HT1080 (cell line): ENCODE data around the gene RPS6KA2. TPM values are rescaled to one million over a fixed set of nuclear protein-coding genes. Genes with fewer than 3 reads are reported as not detected.

Experiments used
- DNase-seq: peaks from one replicate; pipeline ENCODE4 v3.0.0-alpha.2; 2015; ENCODE audit warnings: low read depth
- total RNA-seq: library from RNA; depleted of rRNA; stranded (reverse); fragments of >200 nt; shearing (Covaris generic); gene quantifications from 2 replicates; pipeline ENCODE4 v1.2.3, GENCODE V29; 2014

Gene RPS6KA2
- total RNA-seq, 1 experiment from 2014 or later, result 3.2 TPM

DNA sequence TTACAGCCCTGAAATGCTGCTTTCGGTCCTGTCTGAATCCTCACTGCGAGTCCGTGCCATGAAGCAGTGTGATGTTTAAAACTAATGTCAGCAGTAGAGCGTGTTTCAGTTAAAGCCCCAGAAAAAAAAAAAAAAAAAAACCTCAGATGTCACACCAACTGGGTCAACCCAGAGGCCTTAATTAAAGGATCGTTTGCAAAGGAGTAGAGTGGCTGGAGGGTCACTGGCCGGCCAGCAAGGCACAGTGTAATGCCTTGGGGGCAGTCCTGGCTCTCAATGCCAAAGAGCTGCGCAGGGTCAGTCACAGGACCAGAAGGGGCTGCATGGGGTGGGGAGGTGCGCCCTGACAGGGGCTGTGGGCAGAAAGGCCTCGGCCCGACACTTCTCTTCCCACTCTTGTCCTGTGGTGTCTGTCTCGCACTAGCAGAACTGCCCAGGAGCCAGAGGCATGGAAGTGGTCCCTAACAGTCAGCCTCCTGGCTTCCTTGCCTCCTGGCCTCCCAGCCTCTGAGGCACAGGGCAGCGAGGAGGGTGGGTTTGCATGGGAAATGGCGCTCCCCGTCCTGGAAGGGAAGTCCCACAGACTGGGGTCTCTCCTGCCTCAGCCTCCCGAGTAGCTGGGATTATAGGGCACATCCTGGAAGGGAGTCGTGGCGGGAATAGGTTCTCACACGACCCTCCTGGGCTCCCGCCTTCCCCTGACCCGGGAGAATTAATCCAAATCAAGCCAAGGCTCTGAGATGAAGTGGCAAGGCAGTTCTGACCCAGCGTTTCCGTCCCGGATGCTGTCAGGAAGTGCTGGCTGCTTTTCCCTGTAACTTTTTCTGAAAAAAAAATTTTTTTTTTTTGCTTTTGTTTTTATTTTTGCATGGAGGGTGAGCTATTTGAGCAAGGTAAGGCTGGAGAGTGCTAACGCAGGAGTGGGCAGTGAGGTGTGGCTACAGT, 190.6 kb downstream of the RPS6KA2 start:
- DNase-seq, result no peak

DNA sequence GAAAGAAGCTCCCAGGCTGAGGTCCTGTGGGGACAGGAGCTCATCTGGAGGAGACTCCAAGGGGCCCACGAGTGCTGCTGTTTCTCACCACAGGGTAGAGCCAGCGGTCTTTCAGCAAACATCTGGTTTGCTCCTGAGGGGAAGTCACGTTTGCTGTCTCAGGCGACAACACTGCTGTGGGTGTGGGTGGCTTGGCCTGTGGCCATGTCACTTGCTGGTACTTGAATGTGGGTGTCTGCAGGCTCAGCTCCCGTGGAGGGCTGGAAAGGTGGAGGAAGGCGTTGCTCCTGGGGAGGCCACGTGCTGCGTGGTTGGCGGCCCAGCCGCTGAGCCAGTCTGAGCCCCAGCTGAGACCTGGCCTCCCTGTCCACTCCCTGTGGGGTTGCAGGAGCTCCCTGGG, 191.5 kb downstream of the RPS6KA2 start:
- no peak for DNase-seq

DNA sequence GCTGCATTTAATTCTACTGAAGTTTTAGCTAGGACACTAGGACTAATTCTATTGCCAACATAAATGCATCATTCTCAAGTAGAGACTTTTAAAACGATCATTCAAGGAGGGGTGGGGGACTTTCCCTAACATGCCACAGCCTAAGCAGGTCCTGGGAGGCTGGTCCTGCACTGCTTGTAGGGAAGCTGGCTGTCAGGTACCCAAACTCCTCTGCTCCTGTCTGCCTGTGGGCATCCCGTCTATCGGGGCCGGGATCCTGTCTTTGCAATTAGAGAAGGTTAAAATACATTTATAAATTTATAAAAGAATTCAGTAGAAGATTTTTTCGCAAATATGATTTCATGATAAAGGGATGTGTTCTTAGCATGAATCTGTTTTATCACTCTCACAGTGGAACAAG, 192.7 kb downstream of the RPS6KA2 start:
- no peak for DNase-seq

DNA sequence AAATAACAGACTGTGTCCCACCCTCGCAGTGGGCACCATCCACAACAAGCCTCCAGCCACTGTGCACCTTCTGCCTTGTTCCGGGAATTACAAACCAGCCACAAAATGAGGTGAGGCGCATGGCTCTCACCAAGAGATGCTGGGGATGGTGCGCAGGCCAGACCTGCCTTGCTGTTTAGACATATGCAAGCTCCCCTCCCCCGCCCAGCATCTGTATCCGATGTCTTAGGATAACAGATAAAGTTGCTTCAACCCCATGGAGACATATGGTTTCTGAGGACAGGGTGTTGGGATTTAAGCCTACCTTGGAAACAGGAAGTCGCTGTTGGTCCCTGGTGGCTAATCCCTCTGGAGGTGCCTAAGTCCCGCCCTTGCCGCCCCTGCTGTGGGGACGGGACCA, 194.0 kb downstream of the RPS6KA2 start:
- DNase-seq, result no peak

DNA sequence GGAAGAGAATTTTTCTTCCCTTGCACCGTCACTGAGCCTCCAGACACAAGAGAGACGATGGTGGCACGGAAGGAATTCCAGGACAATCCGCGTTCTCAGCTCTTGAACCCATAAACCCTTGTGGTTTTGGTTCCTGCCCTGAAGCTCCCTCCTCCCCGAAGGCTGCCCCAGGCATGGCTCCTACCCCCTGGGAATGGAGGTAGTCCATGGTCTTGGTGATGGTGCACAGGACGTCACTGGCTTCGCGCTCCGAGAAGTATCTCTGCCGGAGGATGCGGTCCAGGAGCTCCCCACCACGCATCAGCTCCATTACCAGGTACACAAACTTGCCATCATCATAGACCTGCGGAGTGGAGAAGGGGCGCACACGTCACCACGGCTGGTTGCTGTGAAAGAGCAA, 196.8 kb downstream of the RPS6KA2 start:
- DNase-seq, result no peak

DNA sequence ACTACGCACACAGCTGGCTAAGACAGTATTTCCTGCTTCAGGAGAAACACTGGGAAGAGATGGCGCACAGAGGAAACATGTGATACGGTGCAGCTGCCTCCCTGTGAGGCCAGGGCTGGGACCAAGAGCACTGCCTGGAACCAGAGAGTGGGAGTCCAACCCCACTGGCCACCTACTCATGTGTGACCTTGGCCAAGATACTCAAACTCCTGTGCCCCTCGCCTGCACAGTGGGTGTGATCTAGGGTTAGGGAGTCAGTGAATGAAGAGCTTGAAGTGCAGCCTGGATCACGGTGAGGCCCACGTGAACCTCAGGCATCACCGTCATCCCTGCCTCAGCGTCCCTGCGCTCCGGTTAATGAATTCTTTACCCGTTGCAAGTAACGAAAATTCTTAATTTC, 202.6 kb downstream of the RPS6KA2 start:
- DNase-seq, result no peak

DNA sequence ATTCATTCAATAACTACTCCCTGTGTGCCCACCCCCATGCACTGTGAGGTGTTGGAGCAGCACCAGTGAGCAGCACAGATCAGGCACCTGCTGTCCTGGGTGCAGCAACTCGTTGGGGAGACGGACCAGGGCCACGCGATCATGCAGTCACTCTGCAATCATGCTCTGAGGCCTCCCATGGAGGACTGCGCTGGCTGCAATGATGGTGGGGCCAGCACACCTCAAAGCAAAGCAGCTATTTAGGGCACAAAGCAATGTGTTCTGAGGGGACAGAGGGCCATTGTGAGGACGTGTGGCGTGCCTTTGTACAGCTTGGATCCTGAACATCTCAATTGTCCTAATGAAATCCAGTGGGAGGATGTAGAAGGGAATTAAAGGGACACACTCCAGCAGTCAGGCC, 203.3 kb downstream of the RPS6KA2 start:
- no peak for DNase-seq

DNA sequence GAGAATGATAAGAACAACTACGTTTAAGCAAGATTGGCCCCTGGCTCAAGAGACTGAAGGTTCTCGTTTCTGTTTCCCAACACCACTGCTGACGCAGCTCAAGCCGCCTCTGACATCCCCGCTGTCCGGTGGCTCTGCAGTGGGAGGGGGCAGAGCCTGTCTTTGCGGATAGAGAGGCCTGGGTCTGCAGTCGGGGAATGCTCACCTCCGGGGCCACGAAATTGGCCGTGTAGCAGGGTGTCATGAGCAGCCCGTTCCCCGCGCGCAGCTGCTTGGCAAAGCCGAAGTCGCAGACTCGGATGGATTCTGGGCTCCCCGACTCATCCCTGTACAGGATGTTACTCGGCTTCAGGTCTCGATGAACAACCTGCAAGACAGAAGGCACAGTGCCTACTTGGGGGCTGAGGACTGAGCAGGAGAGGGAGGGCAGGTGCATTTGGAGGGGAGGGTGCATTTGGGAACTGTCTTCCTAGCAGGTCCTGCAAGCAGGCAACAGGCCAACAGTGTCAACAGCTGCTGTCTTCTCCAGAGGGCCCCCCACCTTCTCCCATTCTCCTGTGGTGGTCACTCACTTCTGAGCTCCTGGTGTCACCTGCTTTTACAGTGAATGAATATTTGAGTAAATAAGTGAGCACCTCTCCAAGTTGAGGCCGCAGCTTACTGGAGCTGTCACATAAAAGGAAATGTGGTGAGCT, 203.9 kb downstream of the RPS6KA2 start:
- DNase-seq, result no peak

DNA sequence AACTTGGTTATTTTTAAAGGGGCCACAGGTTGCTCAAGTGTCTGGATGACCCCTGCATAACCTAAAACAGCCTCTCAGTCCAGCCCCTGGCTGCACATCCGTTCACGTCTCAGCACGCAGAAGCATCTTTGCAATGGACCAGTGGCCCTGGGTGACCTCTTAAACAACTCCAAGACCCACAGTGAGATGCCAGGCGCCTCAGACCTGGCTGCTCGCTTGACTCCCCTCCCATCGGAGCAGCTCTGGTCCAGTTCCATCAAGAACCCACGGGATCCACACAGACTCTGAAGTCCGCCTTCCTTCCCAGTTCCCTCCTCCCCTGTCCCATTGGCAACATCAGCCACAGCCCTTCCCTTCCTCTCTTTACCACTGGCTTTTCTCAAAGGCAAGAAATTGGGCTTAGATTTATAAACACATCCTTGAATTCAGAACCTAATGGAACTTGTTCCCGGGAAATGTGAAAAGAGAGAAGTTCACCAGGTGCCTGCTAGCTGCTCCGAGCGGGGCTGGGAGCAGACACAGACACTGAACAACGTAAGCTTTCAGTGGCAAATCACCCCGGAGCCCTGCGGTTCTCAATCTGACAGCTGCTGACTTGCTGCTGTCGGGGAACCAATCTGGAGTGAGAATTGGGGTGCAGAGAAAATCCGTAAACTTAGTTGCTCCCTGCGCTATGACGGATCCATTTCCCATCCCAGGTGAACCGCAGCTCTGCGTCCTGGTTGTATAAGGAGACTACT, 204.7 kb downstream of the RPS6KA2 start:
- DNase-seq, result no peak

DNA sequence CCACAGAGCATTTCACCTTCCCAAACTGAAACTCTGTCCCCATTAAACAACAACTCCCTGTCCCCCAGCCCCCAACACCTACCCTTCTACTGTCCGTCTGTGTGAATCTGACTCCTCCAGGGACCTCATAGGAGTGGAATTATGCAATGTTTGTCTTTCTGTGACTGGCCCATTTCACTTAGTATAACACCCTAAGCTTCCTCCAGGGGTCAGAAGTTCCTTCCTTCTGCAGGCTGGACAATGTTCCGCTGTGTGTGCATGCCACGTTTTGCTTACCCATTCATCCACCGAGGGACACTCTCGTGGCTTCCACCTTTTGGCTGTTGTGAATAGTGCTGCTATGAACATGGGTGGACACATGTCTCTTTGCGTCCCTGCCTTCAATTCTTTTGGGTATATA, 206.7 kb downstream of the RPS6KA2 start:
- no peak for DNase-seq

DNA sequence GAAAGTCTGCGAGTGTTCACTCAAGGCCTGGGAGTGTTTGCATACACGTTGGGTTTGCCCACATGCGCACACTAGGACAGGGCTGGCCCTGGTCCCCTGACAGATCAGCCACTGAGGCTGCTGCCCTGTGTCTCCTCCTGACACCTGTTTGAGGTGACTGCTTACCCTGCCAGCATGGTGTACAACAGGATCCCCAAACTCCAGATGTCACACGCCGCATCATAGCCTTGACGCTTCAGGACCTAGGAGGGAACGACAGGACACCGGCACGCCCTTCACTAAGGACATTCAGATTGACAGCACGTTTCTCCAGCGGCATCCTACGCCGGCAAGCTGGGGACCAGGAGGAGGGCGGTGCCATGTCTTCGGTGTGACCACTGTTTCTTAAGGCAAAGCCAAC, 207.3 kb downstream of the RPS6KA2 start:
- DNase-seq, result no peak

DNA sequence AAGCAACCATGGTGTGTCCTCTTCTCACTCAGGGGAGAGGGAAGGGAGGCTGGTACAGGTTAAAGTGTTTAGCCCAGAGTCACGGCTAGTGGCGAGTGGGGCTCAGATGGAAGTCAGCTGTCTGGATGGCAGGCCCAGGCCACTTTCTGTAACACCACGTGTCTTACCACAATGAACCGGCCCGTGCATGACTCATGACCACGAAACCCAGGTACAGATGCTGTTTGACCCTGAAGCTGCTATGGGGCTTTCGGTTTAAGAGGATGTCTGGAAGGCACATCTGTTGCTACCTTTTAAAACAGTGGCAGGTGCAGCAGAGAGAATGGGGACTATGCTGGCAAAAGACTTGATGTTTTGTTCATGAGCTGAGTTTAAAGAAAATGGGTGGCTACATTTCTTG, 207.8 kb downstream of the RPS6KA2 start:
- peak; percentile 48 for DNase-seq

DNA sequence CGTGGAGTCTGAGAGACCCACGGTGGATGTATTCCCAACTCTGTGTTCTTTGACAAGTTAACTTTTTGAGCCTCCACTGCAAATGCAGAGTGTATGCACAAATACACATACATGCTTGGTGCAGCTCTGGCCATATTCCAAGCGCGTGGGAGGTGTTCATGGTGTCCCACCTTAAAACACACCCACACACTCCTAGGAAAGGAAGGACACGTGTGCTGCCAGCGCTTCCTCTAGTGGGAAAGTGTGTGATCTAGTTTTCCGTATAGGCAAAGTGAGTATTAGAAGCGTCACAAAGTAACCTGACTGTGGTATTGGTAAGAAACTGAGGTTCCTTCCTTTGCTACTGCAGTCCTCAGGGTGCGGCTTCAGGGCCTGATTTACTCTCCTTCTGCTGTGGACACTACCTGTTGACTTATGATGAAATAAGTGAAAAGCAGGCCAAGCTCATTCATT, 208.3 kb downstream of the RPS6KA2 start:
- DNase-seq, result no peak

DNA sequence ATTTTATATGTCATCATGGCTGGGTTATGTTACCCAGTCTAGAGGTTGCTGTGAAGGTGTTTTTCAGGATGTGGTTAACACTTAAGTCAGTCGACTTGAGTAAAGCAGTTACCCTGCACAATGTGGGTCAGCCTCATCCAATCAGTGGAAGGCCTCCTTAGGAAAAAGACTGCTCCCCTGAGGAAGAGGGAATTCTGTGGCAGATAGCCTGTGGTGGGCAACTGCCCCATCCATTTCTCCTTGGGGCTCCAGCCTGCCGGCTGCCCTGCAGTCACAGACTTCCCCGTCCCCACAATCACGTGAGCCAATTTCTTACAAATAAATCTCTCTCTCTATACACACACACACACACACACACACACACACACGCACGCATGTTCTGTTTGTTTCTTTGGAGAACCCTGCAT, 209.8 kb downstream of the RPS6KA2 start:
- peak; percentile 16 for DNase-seq

DNA sequence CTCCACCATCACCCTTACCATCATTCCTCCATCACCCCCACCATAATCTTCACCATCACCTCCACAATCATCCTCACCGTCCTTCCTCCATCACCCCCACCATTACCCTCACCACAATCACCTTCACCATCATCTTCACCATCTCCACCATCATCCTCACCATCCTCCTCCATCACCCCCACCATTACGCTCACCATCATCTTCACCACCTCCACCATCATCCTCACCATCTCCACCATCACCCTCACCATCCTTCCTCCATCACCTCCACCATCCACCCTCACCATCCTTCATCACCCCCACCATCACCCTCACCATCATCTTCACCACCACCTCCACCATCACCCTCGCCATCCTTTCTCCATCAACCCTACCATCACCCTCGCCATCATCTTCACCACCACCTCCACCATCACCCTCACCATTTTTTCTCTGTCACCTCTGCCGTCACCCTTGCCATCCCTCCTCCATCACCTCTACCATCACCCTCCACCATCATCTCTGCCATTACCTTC, 211.2 kb downstream of the RPS6KA2 start:
- DNase-seq, result no peak

DNA sequence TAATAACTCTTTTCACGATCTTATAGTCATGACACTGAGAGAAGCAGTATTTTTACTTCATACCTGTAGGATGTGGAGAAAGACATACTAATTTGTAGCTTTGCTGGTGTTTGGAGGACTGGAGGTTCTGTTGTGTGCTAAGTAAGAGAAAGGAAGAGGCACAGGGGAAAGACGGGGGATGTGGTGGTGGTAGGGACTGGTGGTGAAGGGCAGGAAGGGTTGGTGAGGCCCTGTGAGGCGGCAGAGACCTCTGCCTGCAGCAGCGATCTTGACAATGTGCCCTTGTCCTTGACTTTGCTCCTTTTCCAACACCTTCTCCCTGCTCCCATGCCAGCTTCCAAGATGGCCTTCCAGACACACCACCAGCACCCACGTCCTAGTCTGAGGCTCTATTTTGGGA, 211.7 kb downstream of the RPS6KA2 start:
- no peak for DNase-seq

DNA sequence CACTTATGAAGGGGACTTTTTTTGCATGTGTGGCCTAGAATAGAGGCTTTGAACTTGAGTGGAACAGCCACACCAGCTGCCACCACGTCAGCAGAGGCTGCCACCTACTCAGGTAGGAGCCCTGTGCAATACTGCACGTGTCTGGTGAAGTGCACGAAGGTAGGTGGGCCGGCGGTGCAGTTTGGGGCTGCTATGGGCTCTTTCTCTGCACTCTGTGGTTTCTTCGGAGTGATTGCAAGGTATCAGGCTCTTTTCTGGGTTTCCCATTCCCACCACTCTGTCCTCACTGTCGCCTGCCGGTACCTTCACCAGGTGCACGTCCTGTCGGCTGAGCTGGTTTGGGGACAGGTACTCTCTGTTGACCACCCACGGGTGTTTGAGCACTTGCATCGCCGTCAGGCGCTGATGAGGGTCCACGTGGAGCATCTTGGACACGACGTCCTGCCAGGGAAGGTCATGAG, 213.5 kb downstream of the RPS6KA2 start:
- no peak for DNase-seq

DNA sequence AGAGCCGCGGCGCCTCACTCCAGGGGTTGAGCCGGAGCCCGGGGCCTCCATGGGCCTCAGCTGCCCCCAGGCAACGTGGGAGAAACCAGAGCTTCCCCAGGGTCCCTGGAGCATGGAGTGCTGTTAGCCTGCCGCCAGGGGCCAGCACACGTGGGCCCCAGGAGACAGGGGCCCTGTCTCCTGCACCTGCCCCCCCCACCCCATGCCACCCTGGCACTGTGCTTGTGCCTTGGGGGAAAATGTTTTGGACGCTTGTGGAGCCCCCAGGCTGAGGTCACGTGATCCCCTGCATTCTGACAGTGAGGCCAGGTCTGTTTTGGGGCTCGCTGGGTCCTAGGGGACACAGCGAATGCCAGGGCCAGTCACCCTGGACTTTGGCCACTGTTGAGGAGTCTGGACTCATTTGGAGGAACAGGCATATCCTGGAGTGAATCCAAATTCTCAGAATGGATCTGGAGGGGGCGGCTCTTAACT, 214.1 kb downstream of the RPS6KA2 start:
- no peak for DNase-seq

DNA sequence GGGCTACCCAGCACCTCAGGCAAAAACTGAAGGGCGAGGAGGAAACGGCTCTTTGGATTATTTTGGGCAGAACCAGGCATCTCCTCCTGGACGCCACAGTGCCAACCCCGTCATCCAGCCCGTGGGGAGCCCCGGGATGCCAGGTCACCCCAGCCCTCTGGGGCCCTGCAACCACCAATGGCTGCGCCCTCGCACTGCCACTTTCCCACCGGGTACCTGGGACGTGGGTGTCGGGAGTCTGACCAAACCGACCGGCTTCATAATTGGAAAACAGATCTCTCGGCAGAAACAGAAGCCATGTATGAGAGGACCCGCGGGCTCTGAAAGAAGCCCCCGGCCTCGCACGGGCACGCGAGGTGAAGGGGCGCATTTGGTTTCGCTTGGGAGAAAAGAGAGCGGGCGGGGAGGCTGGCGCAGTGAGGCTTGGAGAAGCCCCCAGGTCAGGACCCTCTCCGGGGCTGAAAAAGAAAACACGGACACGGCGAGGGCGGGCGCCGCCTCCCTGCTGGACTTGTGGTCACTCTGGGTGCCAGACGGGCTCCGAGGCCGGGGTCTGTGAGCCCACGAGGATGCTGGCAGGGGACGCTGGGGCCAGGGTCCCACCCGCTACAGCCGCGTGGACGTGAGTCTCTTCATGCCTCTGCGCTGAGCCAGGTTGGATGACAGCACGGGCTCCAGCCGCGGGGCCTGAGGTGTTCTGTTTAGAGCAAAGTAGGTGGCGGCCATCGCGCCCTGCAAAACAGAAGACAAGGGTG, 214.7 kb downstream of the RPS6KA2 start:
- DNase-seq, result no peak

DNA sequence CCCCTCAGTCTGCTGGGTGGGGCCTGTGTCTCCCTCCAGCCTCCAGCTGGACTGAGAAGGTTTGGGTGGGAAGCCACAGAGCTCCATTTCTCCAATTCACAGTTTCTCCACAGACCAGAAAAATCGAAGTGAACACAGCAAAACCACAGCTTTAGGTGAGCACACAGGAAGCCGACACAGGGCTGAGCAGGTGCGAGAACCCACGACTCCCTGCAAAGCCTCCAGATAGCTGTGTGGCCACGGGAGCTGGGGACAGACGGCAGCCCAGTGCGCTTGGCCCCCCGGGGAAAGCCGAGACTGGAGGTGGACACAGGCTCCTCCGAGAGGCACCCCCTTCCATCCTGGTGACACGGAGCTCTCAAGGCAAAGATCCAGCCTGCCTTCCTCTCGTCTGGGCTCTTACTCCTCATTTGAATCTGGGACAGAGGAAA, 215.3 kb downstream of the RPS6KA2 start:
- DNase-seq, result no peak

DNA sequence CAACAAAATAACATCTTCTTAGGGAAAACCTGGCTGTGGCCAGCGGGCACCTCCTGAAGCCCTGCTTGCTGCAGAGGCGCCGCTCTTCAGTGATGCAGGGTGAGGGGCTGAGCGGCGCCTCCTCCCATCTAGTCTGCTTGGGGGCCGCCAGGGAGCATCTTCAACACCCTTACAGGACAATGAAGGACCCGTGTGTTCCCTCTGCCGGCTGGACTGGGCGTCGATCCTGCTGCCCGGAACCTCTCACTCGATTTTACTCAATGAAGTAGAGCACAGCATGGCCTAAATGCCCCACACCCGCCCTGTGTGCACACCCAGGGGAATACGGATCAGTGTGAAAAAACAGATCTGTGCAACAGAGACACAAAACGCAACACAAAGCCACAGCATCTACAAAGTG, 215.8 kb downstream of the RPS6KA2 start:
- no peak for DNase-seq
